B cell (primary cell): Measurements from ENCODE around the gene CCL17. TPM values are rescaled to one million over a fixed set of nuclear protein-coding genes. Genes with fewer than 3 reads are reported as not detected.
"Not testable (repeated sequence)": the region's sequence is repeated elsewhere in the genome, so short reads cannot be mapped to it uniquely, and the experiment has no call there.

Experiments used
- ATAC-seq: fragments of 200-7000 bp; cut with Tn5 transposase; one replicate; pipeline ENCODE4 v1.10.0; 2021; ENCODE audit warnings: low read depth, mild to moderate bottlenecking, moderate number of reproducible peaks, moderate library complexity
- CTCF ChIA-PET: fragments of 350-600 bp; sonication (Branson Sonifier 250); formaldehyde crosslinking; loops from one replicate; lab custom pipeline; 2021; ENCODE audit warnings: antibody characterized with exemption, inconsistent platforms; lab: Charles Lee
- POLR2A ChIA-PET: fragments of 350-600 bp; sonication (Branson Sonifier 250); formaldehyde crosslinking; loops from one replicate; lab custom pipeline; 2021; ENCODE audit warnings: antibody characterized with exemption; lab: Charles Lee
- DNase-seq: peaks from one replicate; pipeline ENCODE4 v3.0.0; 2013
- H2AFZ ChIP-seq: 2 replicates; pipeline ENCODE4 v1.6.1; 2012; ENCODE audit warnings: mild to moderate bottlenecking, low read depth, low read length; ENCODE audit not compliant: insufficient read depth, poor library complexity, severe bottlenecking
- H3K27ac ChIP-seq, 2 donors: 1 replicate in 1 of 2; 2 replicates in 1 of 2; pipeline ENCODE4 v1.5.1; 2012 to 2013; ENCODE audit warnings: low read length in 2 of 2, mild to moderate bottlenecking in 2 of 2, moderate library complexity in 1 of 2
- H3K27me3 ChIP-seq, 4 experiments: fragments of 200-600 bp in 1 of 4; sonication (generic) in 1 of 4; replicated peaks in 1 of 4; 1 replicate in 2 of 4; 2 replicates in 2 of 4; pipeline versions ENCODE4 v1.6.1 to v1.7.0; 2013 to 2016; ENCODE audit warnings: low read length in 3 of 4, mild to moderate bottlenecking in 2 of 4, mixed read lengths in 1 of 4, moderate library complexity in 1 of 4; ENCODE audit not compliant: insufficient read depth in 4 of 4, control insufficient read depth in 3 of 4; ENCODE audit errors: control extremely low read depth in 1 of 4
- H3K36me3 ChIP-seq, 2 experiments: replicated peaks in 1 of 2; 1 replicate in 1 of 2; 2 replicates in 1 of 2; pipeline versions ENCODE4 v1.6.1 to v1.7.1; 2013; ENCODE audit warnings: low read length in 1 of 2; ENCODE audit not compliant: insufficient read depth in 2 of 2, control insufficient read depth in 1 of 2; ENCODE audit errors: control extremely low read depth in 1 of 2, extremely low read depth in 1 of 2
- H3K4me1 ChIP-seq, 2 donors: fragments of 200-600 bp in 1 of 2; sonication (generic) in 1 of 2; 1 replicate in 1 of 2; 2 replicates in 1 of 2; pipeline versions ENCODE4 v1.5.1 to v1.6.1; 2013 to 2017; ENCODE audit warnings: low read length in 2 of 2; ENCODE audit not compliant: control insufficient read depth in 2 of 2, insufficient read depth in 2 of 2
- H3K4me2 ChIP-seq: replicated peaks from 2 replicates; pipeline ENCODE3; 2012; ENCODE audit warnings: mild to moderate bottlenecking, low read depth, low read length; ENCODE audit not compliant: poor library complexity, severe bottlenecking
- H3K4me3 ChIP-seq, 5 experiments: fragments of 200-600 bp in 1 of 5; sonication (generic) in 1 of 5; 1 replicate in 3 of 5; 2 replicates in 2 of 5; pipeline versions ENCODE4 v1.5.1 to v1.7.0; 2011 to 2016; ENCODE audit warnings: low read length in 4 of 5, mild to moderate bottlenecking in 4 of 5, low read depth in 2 of 5, control low read depth in 1 of 5, moderate library complexity in 1 of 5; ENCODE audit not compliant: insufficient read depth in 1 of 5; ENCODE audit errors: control extremely low read depth in 1 of 5, extremely low read depth in 1 of 5
- H3K79me2 ChIP-seq: fragments of 200-600 bp; sonication (generic); one replicate; pipeline ENCODE4 v1.6.0; 2016; ENCODE audit warnings: low read length; ENCODE audit not compliant: control insufficient read depth, insufficient read depth
- H3K9ac ChIP-seq: fragments of 200-600 bp; sonication (generic); 2 replicates; pipeline ENCODE4 v1.6.1; 2017; ENCODE audit warnings: mild to moderate bottlenecking, low read length, moderate library complexity
- H3K9me3 ChIP-seq, 3 donors: one replicate each; pipeline versions ENCODE4 v1.6.1 to v1.7.1; 2013; ENCODE audit warnings: low read length in 2 of 3; ENCODE audit not compliant: control insufficient read depth in 2 of 3, insufficient read depth in 1 of 3; ENCODE audit errors: control extremely low read depth in 1 of 3
- H4K20me1 ChIP-seq: 2 replicates; pipeline ENCODE4 v1.6.0; 2012; ENCODE audit warnings: mild to moderate bottlenecking, low read length; ENCODE audit not compliant: insufficient read depth, control insufficient read depth, poor library complexity, severe bottlenecking
- H3K27ac Mint-ChIP-seq: one replicate; pipeline ENCODE4 v1.8.0; 2021; ENCODE audit warnings: mixed read lengths
- H3K27me3 Mint-ChIP-seq: one replicate; pipeline ENCODE4 v1.8.0; 2021; ENCODE audit warnings: mixed read lengths
- H3K4me1 Mint-ChIP-seq: one replicate; pipeline ENCODE4 v1.8.0; 2021; ENCODE audit warnings: mixed read lengths
- H3K4me3 Mint-ChIP-seq: one replicate; pipeline ENCODE4 v1.8.0; 2021; ENCODE audit warnings: mixed read lengths
- H3K9me3 Mint-ChIP-seq: one replicate; pipeline ENCODE4 v1.8.0; 2022; ENCODE audit warnings: mixed read lengths; ENCODE audit not compliant: insufficient read depth
- EZH2 ChIP-seq: IDR thresholded peaks from 2 replicates; pipeline ENCODE4 v1.6.1; 2012; ENCODE audit warnings: borderline replicate concordance, low read depth, mild to moderate bottlenecking, moderate library complexity, low read length; ENCODE audit not compliant: insufficient read depth, poor library complexity, severe bottlenecking
- WGBS: methylation state at CpG from one replicate; pipeline ENCODE4 v1.1.5; 2013; ENCODE audit warnings: missing lambda C conversion rate; ENCODE audit not compliant: insufficient coverage; 5-methylcytosine and 5-hydroxymethylcytosine counted together
- intact Hi-C: fragments of 100-400 bp; cut with micrococcal nuclease; formaldehyde crosslinking; loops from one replicate; pipeline ENCODE4 v1.10.0; 2022
- polyA plus RNA-seq: library from polyadenylated mRNA; depleted of rRNA; stranded (reverse); fragments of >200 nt; gene quantifications from 2 replicates; pipeline ENCODE4 v1.2.3, GENCODE V29; 2012
- total RNA-seq, 2 donors: library from RNA; stranded (reverse); fragments of 120-200 nt in 1 of 2; gene quantifications; 1 replicate in 1 of 2; 2 replicates in 1 of 2; pipeline versions ENCODE4 v1.2.3 to v1.2.4, GENCODE V29; 2013 to 2022
- TF ChIP-seq, protein P1 (sequence below): fragments of 200-600 bp; IDR thresholded peaks from one replicate; pipeline ENCODE4 v1.8.0; 2022; ENCODE audit warnings: antibody characterized with exemption, mild to moderate bottlenecking

The CCL17 gene
- total and polyA plus RNA-seq, 2 donors (not counting 1 experiment from before 2014, with no cell fraction given) = not detected

DNA sequence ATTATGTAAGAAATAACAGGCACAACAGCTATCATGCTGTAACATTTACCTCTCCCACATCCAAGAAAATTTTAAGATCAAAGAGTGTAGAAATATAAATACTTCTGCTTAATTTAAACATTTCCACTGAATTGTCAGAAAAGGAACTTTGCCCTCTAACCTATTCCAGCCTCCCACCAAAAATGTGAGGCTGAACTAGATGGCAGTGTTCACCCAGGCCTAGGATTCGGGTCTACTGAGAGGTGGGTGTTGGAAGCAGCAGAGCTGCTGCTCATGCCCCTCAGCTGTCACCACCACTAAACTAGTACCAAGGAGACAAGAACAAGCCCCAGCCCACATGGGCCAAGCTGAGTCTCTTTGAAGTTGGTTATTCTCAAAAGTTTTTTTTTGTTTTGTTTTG lies 31.3 kb downstream of the CCL17 start:
- Histone ChIP-seq H3K9ac (no peak overlapping the region), H3K4me3 (no peak overlapping the region), H3K4me1 (no peaks in the 10 kb centered on the region), H3K4me2 (no peak overlapping the region), H3K36me3 (peaks cover 2 to 86% of the 10 kb centered on the region in 2 experiments), H3K9me3 (peaks cover 0 to 17% (median 12%) of the 10 kb centered on the region in 3 donors), H4K20me1 (no peaks in the 10 kb centered on the region), H3K27ac (no peak overlapping the region), H3K27me3 (no peaks in the 10 kb centered on the region), H3K79me2 (peaks cover 3% of the 10 kb centered on the region), H2AFZ (no peak overlapping the region)
- Mint-ChIP-seq H3K4me1 (no peaks in the 10 kb centered on the region), H3K9me3 (peaks cover 6% of the 10 kb centered on the region), H3K27ac (no peak overlapping the region), H3K27me3 (no peaks in the 10 kb centered on the region), H3K4me3 (no peak overlapping the region)
- POLR2A ChIA-PET = no interaction called here
- intact Hi-C loops = no loop called here
- ATAC-seq = no peak
- CTCF ChIA-PET = no interaction called here
- no CpG with 5 or more reads among the region's 1 CpG for WGBS
- TF ChIP-seq EZH2 = no peak
- TF ChIP-seq, protein P1, sequence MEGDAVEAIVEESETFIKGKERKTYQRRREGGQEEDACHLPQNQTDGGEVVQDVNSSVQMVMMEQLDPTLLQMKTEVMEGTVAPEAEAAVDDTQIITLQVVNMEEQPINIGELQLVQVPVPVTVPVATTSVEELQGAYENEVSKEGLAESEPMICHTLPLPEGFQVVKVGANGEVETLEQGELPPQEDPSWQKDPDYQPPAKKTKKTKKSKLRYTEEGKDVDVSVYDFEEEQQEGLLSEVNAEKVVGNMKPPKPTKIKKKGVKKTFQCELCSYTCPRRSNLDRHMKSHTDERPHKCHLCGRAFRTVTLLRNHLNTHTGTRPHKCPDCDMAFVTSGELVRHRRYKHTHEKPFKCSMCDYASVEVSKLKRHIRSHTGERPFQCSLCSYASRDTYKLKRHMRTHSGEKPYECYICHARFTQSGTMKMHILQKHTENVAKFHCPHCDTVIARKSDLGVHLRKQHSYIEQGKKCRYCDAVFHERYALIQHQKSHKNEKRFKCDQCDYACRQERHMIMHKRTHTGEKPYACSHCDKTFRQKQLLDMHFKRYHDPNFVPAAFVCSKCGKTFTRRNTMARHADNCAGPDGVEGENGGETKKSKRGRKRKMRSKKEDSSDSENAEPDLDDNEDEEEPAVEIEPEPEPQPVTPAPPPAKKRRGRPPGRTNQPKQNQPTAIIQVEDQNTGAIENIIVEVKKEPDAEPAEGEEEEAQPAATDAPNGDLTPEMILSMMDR = no peak
- no peak for DNase-seq

DNA sequence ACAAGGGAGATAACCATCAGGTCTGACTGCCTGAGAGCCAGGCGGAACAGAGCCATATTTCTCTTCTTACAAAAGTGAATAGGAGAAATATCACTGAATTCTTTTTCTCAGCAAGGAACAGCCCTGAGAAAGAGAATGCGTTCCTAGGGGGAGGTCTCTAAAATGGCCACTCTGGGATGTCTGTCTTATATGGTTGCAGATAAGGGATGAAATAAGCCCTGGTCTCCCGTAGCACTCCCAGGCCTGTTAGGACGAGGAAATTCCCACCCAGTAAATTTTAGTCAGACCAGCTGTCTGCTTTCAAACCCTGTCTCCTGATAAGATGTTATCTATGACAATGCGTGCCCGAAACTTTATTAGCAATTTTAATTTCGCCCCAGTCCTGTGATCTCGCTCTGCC lies 35.4 kb downstream of the CCL17 start:
- H3K4me2 ChIP-seq, POLR2A ChIA-PET, H3K4me1 Mint-ChIP-seq, H3K4me3 Mint-ChIP-seq, DNase-seq, ATAC-seq, intact Hi-C loops, H3K27me3 Mint-ChIP-seq, H3K4me1 ChIP-seq, H4K20me1 ChIP-seq, H3K27me3 ChIP-seq, H3K27ac ChIP-seq, H3K27ac Mint-ChIP-seq, H2AFZ ChIP-seq, H3K9ac ChIP-seq, H3K4me3 ChIP-seq, H3K9me3 Mint-ChIP-seq: not testable (repeated sequence)
- peaks cover 4 to 17% (median 17%) of the 10 kb centered on the region in 3 donors for H3K9me3 ChIP-seq
- WGBS = 100% methylated on average over 5 of the region's 8 CpGs
- CTCF ChIA-PET = interaction anchor here (1.9 kb wide), 1 partner anchor 22 kb away, joined by 6 read pairs; no protein-coding TSS in a partner anchor
- H3K36me3 ChIP-seq = peaks cover 1 to 49% of the 10 kb centered on the region in 2 experiments
- H3K79me2 ChIP-seq = peaks cover 36% of the 10 kb centered on the region

DNA sequence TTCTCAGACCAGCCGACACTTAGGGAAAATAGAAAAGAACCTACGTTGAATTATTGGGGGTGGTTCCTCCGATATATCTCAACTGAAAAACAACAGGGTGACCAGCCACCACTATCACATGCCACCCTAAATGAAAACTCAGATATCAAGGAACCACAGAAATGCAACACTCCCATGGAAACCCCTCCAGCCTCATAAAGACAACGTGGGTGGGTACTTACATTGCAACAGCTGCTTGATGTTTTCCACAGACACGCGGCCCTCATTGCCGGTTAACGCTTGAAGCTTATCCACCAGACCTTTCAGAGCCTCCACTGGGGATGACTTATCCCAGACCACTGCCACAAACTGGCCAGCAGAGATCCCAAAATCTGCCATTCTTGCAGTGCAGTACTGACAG lies 36.0 kb downstream of the CCL17 start:
- H3K4me1 Mint-ChIP-seq, intact Hi-C loops, H3K27me3 Mint-ChIP-seq, CTCF ChIA-PET, ATAC-seq, H4K20me1 ChIP-seq, H2AFZ ChIP-seq, H3K27ac ChIP-seq, H3K9ac ChIP-seq, H3K4me2 ChIP-seq, H3K4me3 ChIP-seq, DNase-seq, H3K9me3 Mint-ChIP-seq, H3K4me1 ChIP-seq, POLR2A ChIA-PET, H3K27me3 ChIP-seq, H3K4me3 Mint-ChIP-seq, H3K27ac Mint-ChIP-seq: not testable (repeated sequence)
- peaks cover 4 to 17% (median 17%) of the 10 kb centered on the region in 3 donors for H3K9me3 ChIP-seq
- 95% methylated on average over 2 of the region's 8 CpGs for WGBS
- peaks cover 1 to 44% of the 10 kb centered on the region in 2 experiments for H3K36me3 ChIP-seq
- peaks cover 42% of the 10 kb centered on the region for H3K79me2 ChIP-seq
